GM18861 (cell line): ENCODE data around the gene SSTR5.
"Not testable (repeated sequence)": the region's sequence is repeated elsewhere in the genome, so short reads cannot be mapped to it uniquely, and the experiment has no call there.

Source experiments
- ATAC-seq: cut with Tn5 transposase; IDR thresholded peaks from one replicate; pipeline ENCODE4 v1.9.1; 2021; ENCODE audit not compliant: unreplicated experiment

Gene SSTR5

DNA sequence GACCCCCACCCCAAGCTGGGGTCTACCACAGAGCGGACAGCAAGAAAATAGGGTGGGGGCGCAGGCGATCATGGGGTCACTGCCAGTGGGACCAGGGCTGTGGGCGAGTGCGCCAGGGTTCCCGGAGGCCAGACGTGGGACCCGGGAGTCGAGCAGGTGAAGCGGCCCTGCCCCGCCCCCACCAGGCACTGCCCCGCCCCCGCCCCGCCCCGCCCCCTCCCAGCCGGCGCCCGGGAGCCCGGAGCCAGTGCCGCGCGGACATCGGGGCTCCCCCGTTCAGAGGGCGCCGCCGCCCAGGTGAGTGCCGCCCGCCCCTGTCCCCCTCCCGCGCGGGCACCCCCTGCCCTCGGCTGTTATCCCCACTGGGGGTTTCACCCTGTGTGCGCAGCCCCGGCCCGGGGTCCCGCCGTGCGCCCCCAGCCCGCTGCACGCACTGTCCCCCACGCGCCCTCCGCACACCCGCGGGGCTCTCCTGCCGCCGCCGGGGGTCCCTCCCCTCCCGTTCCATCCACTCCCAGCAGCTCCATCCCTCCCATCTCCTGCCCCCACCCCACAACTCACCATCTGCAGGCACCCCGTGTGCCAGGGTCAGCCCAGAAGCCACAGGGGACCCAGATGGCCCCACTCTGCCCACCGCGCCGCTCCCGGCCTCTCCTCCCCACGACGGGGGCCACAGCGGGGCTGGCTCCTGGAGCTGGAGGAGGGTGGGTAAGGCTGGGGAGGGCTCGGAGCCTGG is at the start of gene SSTR5:
SSTR5 (plus strand) TSS at position 222 of the 736 bp plus-strand sequence. CDS start 6,122 bp downstream, outside the sequence.
- ATAC-seq: no peak

DNA sequence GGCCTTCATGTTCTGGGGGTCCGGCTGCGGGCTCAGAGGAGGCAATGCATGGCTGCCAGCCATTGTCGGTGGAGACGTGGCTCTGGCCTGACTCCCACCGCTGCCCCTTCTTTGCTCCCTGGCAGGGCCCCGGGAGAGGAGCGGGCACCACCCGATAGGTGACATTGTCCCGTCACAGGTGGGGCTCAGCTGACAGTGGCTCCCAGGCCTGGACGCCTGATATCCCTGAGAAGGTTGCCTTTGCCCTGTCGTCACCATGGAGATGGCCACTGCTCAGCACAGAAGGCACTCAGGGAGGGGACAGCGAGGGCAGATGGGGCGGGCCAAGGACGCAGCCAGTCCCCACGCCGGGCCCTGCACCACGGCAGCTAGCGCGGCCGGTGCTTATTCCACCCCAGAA is 48.4 kb upstream of the SSTR5 start:
- no peak for ATAC-seq

DNA sequence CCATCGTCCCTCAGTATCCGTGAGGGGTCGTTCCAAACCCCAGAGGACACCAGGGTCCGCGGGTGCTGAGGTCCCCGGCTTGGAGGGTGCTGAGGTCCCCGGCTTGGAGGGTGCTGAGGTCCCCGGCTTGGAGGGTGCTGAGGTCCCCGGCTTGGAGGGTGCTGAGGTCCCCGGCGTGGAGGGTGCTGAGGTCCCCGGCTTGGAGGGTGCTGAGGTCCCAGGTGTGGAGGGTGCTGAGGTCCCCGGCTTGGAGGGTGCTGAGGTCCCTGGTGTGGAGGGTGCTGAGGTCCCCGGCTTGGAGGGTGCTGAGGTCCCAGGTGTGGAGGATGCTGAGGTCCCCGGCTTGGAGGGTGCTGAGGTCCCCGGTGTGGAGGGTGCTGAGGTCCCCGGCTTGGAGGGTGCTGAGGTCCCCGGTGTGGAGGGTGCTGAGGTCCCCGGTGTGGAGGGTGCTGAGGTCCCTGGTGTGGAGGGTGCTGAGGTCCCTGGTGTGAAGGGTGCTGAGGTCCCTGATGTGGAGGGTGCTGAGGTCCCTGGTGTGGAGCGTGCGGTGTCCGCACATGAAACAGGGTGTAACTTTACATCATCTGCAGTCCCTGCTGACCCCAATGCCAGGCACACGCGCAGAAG is 47.3 kb upstream of the SSTR5 start:
- not testable (repeated sequence) for ATAC-seq

DNA sequence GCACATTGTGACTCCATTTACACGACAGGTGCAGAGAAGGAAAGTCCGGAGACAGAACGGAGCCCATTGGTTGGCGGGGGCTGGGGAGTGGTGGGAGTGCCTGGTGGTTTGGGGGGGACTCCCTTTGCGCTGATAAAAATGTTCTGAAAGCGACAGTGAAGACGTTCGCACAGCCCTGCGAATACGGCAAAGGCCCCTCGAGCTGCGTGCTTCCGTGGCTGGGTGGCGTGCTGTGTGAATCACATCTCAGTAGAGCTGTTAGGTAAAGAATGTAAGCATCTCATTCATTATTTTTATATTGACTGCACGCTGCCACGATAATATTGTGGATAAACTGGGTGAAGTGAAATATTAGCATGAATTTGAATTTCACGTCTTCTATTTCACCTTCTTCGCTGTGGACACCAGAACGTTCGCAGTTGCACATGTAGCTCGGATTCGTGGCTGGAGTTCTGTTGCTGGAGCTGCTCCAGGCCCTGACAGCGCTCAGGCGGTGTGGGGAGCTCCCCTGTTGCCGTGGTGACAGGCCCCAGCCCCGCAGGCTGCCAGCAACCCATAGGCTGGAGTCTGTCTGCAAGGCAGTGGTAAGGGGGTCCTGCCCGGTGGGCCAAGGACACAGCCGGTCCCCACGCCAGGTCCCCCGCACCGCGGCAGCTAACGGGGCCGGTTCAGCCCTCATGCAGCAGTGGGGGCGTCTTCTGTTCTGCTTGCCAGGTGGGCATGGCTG is 46.3 kb upstream of the SSTR5 start:
- ATAC-seq: no peak

DNA sequence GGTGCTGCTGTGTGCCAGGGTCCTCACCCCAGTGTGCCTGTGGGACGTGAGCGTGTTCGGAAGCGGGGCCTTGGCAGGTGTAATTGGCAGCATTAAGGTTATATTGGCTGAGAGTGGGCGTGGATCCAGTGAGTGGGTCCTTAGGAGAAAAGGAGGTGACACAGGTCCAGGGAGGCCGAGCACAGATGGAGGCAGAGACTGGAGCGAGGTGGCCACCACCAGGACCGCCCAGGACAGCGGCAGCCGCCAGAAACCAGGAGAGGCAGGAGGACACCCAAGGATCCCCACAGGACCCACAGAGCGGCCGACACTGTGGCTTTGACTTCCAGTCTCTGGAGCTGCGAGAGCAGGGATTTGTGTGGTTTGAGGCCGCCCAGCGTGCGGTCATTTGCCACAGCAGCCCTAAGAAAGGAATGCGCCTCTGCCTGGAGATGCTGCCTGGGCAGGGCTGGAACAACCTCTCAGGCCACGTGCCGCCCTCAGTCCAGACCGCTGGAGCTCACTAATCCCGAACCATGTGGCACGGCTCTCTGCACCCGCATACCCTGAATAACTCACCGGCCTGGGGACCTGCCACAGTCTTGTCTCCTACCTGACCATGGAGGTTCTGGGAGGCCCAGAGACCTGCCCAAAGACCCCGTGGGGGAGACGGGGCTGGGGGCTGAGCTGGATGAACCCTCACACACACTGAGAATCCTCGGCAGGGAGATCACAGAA is 45.6 kb upstream of the SSTR5 start:
- ATAC-seq: no peak

DNA sequence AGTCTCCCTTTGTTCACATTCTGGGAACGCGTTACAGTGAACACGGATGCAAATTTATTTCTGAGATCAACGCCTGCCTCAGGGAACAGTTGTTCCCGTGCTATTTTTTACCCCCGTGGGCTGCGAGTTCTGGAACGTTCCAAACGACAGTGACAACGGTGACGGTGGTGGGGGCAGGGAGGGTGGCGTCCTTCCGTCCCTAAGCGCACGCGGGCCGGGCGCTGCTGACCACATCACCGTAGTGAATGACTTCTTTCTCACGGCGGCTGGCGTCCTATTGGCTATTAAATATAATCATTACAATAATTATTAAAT is 45.1 kb upstream of the SSTR5 start:
- no peak for ATAC-seq

DNA sequence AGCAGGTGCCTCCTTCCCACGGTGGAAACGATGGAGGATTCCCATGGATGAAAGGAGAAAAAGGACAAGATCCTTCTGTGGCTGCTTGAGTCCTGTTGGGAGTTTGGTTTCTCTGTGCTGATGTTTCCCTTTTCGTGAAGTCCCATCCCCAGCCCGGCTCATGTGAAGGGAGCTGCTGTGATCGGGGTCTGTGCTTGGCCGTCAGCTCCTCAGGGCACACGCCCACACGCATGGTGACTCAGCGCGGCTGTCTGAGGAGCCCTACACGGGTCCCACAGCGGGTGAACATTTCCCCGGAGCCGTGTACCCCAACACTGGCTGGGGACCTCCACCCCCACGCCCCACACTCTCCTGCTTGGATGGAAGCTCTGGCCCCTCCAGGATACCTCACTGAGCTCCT is 44.5 kb upstream of the SSTR5 start:
- no peak for ATAC-seq

DNA sequence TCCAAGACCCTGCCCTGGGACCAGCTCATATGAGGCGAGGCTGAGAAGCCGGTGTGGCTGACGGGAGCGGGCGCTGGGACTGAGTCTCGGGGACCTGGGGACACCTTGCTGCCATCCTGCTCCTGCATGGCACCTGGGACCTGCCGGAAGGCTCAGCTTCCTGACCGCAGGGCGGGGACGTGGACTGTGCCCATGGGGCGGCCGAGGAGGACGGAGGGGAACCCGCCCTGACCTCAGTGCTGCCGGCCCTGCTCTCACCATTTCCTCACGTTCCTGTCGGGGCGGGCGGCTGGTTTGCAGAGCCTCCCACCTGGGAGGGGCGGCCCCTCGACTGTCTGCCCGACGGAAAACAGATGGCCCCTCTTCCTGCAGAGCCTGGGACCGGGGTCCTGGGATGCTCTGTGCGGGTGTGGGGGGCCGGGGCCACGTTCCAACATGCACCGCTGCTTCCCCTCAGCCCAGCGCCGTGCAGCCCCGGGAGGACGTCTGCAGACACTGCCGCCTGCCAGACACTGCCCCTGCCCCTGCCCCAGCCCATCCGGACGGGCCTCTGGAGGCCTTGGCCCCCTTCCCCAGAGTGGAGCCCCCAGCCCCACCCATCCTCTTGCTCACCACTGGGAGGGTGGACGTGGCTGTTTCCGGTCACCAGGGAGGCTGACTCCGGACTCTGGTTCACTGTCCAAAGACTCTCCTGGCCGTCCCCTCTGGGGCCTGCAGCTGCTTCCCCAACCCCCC is 43.9 kb upstream of the SSTR5 start:
- ATAC-seq: no peak

DNA sequence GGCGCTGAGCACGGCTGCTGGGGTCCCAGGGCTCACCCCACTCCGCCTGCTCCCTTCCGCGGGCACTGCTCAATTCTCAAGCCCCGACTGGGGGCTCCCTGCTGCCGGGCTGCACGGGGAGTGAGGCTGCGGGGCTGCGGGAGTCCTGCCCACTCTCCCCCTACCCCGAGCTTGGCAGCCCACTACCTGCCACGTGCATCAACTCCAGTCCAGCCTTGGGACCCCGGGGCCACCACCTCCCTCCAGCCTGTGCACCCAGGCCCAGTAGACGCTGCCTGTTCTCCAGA is 43.3 kb upstream of the SSTR5 start:
- ATAC-seq: no peak

DNA sequence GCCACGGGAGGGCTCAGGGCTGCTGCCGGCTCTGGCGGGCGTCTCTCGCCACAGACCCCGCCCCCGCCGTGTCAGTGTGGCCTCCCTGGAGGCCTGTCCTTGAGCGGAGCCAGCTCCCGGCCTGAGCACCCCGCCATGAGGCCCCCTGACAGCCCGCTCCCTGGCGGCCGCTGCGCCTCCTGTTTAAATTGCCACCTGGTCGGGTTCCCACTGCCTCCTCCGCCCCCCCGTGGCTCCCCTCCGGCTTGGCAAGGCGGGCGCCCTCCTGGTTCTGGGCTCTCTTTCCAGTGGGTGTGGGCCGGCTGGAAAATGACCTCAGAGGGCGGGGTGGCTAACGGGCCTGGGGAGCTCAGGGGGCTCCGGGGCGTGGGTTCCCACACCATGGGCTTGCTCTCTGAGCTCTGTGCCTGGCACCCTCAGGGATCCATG is 42.1 kb upstream of the SSTR5 start:
- no peak for ATAC-seq

DNA sequence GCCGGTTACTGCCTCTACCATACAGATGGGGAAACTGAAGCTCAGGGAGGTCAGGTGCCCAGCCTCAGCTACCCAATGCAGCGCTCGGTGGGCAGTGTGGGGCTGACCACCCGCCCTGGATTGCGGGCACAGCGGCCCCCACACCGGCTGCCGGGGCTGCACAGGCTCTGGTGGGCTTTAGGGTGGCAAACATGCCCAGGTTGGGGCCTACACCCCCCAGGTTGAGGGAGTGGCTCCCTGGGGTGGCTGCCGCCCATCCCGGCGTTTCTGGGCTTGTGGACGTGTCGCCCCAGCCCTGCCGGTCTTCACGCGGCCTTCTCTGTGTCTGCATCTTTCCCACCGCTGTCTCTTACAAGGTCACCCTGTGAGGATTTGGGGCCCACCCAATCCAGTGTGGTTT is 40.9 kb upstream of the SSTR5 start:
- ATAC-seq: no peak

DNA sequence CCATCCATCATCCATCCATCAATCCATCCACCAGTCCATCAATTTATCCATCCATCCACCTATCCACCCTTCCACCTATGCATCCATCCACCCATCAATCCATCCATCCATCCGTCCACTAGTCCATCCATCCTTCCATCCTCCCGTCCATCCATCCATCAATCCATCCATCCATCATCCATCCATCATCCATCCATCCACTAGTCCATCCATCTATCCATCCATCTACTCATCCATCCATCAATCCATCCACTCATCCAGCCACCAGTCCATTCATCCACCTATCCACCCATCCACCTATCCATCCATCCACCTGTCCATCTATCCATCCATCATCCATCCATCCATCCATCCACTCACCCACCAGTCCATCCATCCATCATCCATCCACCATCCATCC is 39.9 kb upstream of the SSTR5 start:
- no peak for ATAC-seq

DNA sequence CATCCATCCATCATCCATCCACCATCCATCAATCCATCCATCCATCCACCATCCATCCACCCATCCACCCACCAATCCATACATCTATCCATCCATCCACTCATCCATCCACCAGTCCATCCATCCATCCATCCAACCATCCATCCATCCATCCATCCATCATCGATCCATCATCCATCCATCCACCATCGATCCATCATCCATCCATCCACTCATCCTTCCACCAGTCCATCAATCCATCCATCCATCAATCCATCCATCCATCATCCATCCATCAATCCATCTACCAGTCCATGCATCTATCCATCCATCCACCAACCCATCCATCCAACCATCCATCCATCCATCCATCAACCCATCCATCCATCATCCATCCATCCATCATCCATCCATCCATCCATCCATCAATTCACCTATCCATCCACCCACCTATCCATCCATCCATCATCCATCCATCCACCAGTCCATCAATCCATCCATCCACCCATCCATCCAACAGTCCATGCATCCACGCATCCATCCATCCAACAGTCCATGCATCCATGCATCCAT is 39.3 kb upstream of the SSTR5 start:
- no peak for ATAC-seq

DNA sequence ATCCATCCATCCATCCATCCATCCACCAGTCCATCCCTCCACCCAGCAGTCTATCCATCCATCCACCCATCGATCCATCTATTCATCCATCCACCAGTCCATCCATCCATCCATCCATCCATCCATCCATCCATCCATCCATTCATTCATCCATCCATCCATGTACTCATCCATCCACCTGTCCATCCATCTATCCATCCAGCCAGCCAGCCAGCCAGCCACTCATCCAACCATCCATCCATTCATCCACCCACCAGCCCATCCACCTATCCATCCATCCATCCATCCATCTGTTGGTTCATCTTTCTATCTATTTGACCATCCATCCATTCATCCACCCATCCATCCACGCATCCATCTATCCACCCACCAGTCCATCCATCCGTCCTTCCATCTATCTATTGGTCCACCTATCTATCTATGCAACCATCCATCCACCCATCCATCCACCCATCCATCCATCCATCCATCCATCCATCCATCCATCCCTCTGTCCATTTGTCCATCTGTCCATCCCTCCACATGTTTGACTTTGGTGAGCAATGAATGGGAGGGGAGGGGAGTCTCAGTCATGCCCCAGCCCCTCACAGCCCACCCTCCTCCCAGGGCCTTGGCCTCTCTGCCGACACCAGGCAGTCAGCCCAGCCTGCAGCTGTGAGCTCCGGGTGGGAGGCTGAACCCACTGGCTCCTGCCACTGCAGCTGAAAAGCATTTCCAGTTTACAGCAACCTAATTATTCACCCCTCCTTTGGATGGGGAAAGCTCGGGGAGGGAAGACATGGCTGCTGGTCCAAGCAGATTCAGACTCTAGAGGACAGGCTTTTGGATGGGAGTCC is 38.1 kb upstream of the SSTR5 start:
- ATAC-seq: no peak

DNA sequence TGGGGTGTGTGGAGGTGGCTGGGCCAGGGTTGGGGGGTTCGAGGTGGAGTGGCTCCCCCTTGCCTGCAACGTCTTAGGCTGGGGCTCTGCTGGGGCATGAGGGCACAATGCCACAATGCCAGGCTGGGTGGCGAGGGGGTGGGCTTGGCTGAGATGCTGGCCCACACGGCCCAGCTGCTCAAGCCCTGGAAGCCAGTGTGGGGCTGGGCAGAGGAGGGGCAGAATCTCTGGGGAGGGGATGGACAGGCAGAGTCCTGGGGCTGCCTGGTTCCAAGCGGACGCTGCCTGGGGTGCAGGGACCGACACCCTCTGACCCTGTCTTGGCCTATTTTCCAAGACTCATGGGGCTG is 37.5 kb upstream of the SSTR5 start:
- no peak for ATAC-seq

DNA sequence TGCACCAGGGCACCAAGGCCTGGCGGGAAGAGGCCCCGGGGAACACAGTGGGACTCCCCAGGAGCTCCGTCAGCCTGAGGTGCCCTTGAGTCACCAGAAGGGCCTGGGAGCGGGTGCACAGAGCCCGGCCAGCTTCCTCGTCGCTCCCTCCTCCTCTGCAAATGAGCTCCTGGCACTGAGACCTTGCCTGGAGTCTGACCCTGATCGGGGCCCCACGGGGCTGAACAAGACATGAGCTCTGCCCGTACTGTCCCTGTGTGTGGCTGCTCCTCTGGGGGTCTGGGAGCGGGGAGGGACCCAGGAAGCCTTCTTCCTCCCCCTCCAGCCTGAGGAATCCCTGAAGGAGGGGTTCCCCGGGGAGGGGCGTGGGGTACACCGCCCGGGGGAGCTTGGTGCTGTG is 36.4 kb upstream of the SSTR5 start:
- no peak for ATAC-seq

DNA sequence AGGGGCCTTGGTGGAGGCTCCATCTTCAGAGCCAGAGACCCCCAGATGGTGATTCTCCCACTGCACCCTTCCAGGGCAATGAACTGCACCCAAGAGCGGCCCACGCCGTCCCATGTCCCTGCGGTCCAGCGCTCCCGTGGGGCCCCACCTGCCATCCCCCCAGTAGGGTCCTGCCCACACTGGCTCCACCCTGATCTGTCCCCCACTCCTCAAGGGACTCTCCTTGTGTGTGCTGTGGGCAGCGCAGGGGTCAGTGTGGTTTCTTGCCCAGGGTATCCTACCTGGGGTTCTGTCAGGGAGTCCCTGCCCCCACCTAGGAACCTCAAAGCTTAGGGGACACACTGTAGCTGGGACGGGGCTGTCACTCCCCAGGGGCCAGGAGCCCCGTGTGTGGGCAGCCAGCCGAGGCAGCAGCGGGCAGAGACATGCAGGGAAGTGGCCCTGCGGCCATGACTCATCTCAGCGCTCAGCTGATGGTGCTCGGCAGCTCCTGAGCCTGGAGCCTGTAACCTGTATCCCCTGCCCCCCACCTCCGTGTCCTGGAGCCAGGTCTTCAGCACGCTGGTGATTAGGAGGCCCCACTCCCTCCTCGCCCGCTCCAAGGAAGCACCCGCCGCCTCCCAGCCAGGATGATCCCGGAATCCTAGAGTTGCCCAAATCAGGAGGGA is 35.7 kb upstream of the SSTR5 start:
- no peak for ATAC-seq

DNA sequence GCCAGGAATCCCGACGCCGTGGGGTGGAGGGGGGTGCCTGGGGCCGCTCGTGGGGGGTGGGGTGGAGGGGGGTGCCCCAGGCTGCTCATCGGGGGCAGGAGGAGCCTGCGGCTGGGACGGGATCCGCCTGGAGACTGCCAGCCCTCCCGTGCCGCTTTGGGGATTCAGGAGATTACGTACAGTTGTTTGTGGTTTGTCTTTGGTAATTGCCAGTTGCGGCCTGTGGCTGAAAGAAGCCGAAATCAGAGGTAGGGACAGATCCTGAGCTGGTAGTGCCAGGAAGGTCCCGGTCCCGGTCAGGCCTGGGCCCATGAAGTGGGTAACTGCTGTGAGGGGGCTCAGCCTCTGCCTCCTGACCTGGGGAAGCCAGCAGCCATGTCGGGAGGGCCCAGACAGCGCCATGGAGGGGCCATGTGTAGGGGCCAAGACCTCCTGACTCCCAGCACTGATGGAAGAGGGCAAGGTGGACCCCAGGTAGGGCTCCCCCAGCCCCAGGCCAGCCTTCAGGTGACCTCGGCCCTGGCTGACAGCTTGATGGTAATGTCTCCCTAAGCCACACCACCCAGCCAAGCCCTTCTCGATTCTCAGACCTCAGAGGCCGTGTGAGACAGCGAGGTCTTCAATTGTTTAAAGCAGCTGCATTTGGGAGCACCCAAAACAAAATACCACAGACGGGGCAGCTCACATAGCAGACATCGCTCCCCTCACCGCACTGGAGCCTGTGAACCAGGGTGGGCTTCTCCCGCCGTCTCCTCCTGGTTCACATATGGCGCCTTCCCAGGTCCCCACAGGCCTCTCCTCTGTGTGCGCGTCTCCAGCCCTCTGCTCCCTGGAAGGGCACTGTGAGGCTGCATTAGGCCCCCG is 34.9 kb upstream of the SSTR5 start:
- ATAC-seq: no peak

DNA sequence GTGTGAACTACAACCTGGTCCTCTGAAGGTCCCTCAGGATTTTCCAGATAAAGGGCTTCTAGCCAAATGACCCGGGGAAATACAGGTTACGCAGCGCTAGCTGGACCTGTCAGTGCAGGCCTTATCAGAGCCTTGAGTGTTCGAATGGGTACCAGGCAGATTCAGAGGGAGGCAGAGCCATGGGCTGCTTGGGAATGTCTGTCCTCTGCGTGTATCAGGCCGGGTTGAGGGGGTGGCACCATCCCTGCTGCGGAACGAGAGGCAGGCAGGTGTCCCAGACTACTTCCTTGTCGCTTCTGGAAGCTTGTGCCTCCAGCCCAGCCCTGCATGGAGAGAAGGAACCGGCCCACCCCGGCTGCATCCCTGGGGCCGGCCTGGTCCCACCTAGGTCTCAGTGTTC is 33.6 kb upstream of the SSTR5 start:
- no peak for ATAC-seq
